GM18519 (cell line): ENCODE data around the gene RAD51B.

Experiments
- ATAC-seq: cut with Tn5 transposase; IDR thresholded peaks from one replicate; pipeline ENCODE4 v1.9.1; 2021; ENCODE audit warnings: mild to moderate bottlenecking, moderate library complexity; ENCODE audit not compliant: unreplicated experiment, low FRiP score

The RAD51B gene

DNA sequence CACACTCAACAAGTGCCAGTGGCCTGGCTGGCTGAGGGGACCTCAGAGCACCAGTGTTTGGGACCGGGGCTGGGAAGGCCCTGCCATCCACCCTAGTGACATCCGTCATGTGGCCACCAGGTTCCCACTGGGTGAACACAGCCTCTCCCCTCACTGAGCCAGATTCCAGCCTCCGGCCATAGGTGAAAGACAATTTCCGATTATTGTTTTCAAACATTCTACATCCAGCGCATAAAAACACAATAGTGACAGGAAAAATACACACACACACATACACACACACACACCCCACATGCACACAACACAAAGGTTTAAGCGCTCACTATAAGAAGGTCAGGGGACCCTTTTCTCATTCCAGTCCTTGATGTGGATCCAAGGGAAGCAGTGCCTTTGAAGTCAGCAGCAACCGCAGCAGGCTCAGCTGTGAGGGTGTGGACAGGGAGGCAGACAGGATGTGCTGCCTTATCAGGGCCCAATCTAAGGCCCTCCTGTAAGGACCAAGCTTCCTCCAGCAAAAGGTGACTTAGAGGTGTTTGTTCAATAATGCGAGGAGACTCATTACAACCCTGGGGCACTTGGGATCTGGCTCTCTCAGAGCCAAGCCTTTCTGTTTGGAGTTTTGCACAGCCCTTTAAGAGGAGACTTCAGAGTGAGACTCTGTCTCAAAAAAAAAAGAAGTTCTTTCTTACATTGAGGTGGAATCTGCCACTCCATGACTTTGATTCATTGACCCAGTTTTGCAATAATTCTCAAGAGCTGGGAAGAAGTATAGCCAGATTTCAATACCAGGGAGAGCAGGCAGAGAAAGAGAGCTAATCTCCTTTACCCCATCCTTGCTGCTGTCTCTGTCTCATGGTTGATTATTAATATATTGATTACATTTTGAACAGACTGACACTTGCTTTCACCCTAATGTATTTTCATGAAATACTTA, 745.5 kb downstream of the RAD51B start:
- no peak for ATAC-seq

GRCh38 chr14:68566075-68566474, 746.5 kb downstream of the RAD51B start:
- ATAC-seq: no peak

- ATAC-seq: no peak
Observed at GRCh38 chr14:68568907-68569897, 749.6 kb downstream of the RAD51B start.

- ATAC-seq: no peak
Observed at GRCh38 chr14:68569970-68570409, 750.4 kb downstream of the RAD51B start.

- ATAC-seq: no peak
Observed at GRCh38 chr14:68571114-68571591, 751.6 kb downstream of the RAD51B start.

GRCh38 chr14:68571928-68572525, 752.4 kb downstream of the RAD51B start:
- ATAC-seq: no peak

GRCh38 chr14:68573126-68573525, 753.5 kb downstream of the RAD51B start:
- ATAC-seq: no peak

DNA sequence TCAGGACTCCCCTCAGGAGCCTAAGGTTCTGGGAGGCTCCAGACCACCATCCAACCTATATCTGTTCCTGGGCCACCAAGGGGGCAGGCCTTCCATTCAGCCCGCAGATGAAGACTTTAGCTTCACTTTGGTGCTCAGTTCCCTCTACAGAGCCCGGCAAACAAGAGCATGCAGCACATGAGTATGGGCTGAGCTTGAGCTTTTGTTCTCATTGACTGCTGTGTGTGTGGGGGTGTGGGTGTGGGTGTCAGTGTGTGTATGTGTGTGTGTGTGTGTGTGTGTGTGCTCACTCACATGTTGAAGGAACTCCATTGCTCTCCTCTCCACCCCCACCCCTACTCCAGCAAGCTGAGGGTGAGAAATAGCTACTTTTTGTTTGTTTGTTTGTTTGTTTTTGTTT, 754.1 kb downstream of the RAD51B start:
- ATAC-seq: no peak

GRCh38 chr14:68574461-68574860, 754.9 kb downstream of the RAD51B start:
- no peak for ATAC-seq

DNA sequence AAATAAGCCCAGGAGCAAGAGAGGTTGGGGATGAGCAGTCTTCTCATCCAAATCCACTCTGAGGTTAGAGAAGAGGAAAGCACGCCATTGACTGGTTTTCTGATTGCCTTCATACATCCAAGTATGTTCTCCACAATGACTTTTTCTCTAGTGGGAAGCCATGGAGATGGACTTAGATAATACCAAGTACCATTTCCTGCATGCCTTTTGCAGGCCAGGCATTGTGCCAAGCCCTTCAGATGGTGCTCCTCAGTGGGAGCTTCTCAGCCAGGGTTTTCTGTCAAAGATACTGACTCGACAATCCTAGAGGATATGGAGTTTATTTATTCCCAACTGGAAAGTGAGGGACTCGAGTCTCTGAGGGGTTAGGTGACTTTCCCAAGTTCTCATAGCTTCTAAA, 755.3 kb downstream of the RAD51B start:
- ATAC-seq: no peak

GRCh38 chr14:68575426-68575825, 755.8 kb downstream of the RAD51B start:
- ATAC-seq: no peak

DNA sequence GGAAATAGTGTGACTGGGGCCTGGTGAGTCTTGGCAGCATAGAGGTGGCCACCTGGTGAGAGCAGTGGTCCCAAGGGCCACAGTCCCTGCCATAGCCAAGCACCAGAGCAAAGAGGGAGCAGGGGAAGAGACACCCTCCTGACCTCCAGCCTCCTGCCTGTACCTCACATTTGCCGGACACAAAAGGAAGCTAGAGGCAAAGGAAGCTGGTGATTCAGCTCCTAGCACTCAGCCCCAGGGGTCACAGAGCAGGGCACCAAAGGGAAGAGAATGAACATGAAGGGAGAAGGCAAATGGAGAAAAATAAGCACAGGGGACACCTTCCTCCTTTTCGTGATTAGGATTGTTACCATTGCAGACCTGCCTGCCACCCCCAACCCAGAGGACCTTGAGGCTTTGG, 756.5 kb downstream of the RAD51B start:
- no peak for ATAC-seq

GRCh38 chr14:68576496-68577244, 757.1 kb downstream of the RAD51B start:
- no peak for ATAC-seq

GRCh38 chr14:68577802-68578541, 758.4 kb downstream of the RAD51B start:
- no peak for ATAC-seq

DNA sequence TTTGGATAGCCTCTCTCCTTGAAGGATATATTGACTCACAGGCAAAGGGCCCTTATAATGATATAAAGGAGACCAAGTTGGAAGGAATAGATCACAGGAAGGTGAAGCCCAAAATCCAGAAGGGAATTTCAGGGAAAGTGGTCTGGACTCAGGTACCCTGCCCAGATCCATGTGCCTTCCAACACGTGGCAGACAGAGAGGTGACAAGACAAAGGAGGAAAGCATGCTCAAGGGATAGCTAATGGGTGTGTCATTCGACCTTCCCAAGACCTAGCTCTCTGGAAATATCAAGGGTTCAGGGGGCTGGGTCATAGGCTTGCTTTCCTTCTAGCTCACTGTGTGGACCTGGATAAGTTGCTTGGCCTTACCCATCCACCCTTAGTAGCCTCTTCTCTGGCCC, 759.0 kb downstream of the RAD51B start:
- no peak for ATAC-seq

DNA sequence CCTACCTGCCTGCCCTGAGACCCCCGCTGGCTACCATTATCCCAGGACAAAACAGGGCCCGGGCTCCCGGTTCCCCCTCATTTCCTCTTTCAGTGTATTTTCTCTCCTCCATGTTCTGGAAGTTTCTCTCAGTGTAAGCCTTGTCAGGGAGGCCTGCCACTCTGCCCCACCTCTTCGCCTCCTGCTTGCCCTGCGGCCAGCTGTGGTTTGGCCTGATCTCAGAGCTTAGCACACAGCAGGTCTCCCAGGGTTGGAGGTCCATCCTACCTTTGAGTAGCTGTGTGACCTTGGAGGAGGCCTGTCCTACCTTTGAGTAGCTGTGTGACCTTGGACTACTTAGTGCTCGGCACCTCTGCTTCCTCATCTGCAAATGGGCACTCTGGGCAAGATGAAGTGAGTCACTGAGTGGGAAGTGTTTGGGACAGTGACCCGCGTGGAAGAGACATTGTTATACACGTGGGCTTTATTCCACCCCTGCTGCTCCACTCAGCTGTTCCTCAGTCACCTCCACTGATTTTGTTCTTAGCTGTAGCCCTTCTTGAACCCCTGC, 760.6 kb downstream of the RAD51B start:
- ATAC-seq: no peak

DNA sequence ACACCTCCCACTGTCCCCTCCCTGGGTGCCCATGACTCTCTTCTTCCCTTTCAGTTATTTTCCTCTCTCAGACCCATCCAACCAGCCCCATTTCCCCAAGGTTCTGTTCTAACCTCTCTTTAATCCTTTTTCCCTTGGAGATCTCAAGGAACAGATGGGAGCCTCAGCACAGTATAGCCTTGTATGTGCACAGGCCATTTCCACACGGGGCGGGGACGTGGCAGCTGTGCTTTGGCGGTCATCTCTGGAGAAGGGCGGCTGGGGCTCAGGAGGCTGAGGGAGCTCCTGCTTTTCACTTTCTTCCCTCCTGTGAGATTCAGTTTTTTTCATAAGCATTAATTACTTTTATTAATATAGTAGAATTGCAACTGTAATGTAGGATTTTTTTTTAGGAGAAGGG, 761.1 kb downstream of the RAD51B start:
- ATAC-seq: no peak

DNA sequence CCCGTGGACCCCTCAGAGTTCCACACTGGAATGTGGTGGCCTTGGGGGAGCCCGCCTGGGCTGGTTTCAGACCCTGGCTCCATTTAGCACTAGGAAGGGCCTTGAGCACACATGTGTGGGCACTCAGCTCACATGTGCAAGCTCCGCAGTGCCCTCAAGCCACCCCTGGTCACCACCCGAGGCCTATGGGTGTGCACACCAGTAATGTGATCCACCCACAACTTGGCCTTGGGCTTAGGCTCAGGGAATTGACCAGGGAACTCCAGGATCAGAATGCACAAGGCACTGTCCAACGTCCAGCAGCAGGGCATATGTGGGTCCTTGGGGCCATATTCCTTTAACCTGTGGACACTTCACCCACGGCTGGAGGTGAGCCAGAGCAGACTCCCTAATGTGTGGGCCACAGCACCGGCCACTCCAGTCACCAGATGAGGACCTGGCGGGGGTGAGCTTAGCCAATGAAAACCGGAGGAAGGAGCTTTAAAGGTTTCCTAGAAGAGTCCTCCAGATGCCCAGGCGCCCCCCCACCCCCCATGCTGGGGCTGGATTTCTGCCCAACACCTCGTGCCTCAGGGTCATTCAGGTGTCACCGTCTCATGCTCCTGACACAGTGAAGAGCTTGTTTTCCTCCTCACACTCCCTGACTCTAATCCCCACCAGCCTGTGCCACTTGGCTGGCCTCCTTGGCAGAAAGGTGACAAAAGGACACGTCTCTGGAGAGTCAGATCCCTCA, 764.1 kb downstream of the RAD51B start:
- no peak for ATAC-seq
